ENCODE measurements around the gene CD24. TPM values are rescaled to one million over a fixed set of nuclear protein-coding genes. Genes with fewer than 3 reads are reported as not detected.

Gene CD24
- total RNA-seq, 1 donor from 2014 or later, result 0.75 TPM

Other genes with a start within 250 kb of the CD24 start
- gene MTRES1, start 53.5 kb upstream of the CD24 start, total RNA-seq, result 39.1 TPM
- gene BEND3, start 140.8 kb upstream of the CD24 start, total RNA-seq, result 1.5 TPM

Measured in Right ventricle myocardium superior (tissue), 1 donor.